Parathyroid adenoma (tissue), 2 donors: ENCODE data around the gene SNX8.

Source experiments
- H2AFZ ChIP-seq: fragments of 300-600 bp; sonication (generic); one replicate; pipeline ENCODE4 v1.7.0; 2017; ENCODE audit warnings: antibody characterized with exemption, mild to moderate bottlenecking
- H3K27ac ChIP-seq: fragments of 300-600 bp; sonication (generic); one replicate; pipeline ENCODE4 v1.7.0; 2017
- H3K27me3 ChIP-seq: fragments of 300-600 bp; sonication (generic); one replicate; pipeline ENCODE4 v1.7.0; 2017; ENCODE audit warnings: low read length; ENCODE audit not compliant: control insufficient read depth, insufficient read depth
- H3K36me3 ChIP-seq: fragments of 300-600 bp; sonication (generic); one replicate; pipeline ENCODE4 v1.7.0; 2017; ENCODE audit warnings: low read length; ENCODE audit not compliant: control insufficient read depth, insufficient read depth
- H3K4me1 ChIP-seq: fragments of 300-600 bp; sonication (generic); one replicate; pipeline ENCODE4 v1.7.0; 2017; ENCODE audit warnings: control low read depth
- H3K4me2 ChIP-seq: fragments of 300-600 bp; sonication (generic); one replicate; pipeline ENCODE4 v1.7.0; 2017; ENCODE audit warnings: low read length
- H3K4me3 ChIP-seq: fragments of 300-600 bp; sonication (generic); one replicate; pipeline ENCODE4 v1.7.0; 2017; ENCODE audit warnings: low read depth, low read length
- H3K79me2 ChIP-seq: fragments of 300-600 bp; sonication (generic); one replicate; pipeline ENCODE4 v1.7.0; 2017; ENCODE audit warnings: control low read depth
- H3K9ac ChIP-seq: fragments of 300-600 bp; sonication (generic); one replicate; pipeline ENCODE4 v1.7.0; 2017; ENCODE audit warnings: mild to moderate bottlenecking
- H3K9me3 ChIP-seq: fragments of 300-600 bp; sonication (generic); one replicate; pipeline ENCODE4 v1.7.0; 2017; ENCODE audit warnings: low read length; ENCODE audit not compliant: control insufficient read depth
- TF ChIP-seq, protein P1 (sequence below): fragments of 300-600 bp; sonication (generic); IDR thresholded peaks from one replicate; pipeline ENCODE4 v1.7.0; 2017; ENCODE audit warnings: antibody characterized with exemption, mild to moderate bottlenecking
- donor health status: primary hyperparathyroidism.

SNX8 gene

DNA sequence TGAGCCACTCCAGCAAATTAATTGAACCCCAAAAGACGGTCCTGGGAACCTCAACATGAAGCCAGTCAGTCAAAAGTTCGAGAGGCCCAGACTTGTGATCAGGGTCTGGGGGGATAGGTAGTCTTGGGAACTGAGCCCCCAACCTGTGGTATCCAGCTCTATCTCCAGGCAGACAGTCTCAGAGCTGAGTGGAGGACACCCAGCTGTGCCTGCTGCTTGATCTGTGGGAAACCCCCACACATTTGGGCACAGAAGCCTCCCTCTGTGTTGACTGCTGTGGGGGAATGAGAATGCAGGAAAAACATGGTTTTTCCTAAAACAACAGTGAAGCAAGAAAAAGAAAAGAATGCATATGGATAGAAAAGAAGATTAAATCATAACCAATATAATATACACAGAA is 16.3 kb upstream of the SNX8 start:
- Histone ChIP-seq H3K4me1 (no peaks in the 10 kb centered on the region), H3K27me3 (no peaks in the 10 kb centered on the region), H3K4me3 (no peak overlapping the region), H2AFZ (no peak overlapping the region), H3K9ac (no peak overlapping the region), H3K4me2 (no peak overlapping the region), H3K79me2 (no peaks in the 10 kb centered on the region), H3K9me3 (no peaks in the 10 kb centered on the region), H3K27ac (no peak overlapping the region), H3K36me3 (no peaks in the 10 kb centered on the region)
- TF ChIP-seq, protein P1, sequence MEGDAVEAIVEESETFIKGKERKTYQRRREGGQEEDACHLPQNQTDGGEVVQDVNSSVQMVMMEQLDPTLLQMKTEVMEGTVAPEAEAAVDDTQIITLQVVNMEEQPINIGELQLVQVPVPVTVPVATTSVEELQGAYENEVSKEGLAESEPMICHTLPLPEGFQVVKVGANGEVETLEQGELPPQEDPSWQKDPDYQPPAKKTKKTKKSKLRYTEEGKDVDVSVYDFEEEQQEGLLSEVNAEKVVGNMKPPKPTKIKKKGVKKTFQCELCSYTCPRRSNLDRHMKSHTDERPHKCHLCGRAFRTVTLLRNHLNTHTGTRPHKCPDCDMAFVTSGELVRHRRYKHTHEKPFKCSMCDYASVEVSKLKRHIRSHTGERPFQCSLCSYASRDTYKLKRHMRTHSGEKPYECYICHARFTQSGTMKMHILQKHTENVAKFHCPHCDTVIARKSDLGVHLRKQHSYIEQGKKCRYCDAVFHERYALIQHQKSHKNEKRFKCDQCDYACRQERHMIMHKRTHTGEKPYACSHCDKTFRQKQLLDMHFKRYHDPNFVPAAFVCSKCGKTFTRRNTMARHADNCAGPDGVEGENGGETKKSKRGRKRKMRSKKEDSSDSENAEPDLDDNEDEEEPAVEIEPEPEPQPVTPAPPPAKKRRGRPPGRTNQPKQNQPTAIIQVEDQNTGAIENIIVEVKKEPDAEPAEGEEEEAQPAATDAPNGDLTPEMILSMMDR = no peak

GRCh38 chr7:2326951-2327350 is 12.7 kb upstream of the SNX8 start:
- Histone ChIP-seq H3K9me3 (no peaks in the 10 kb centered on the region), H3K4me1 (no peaks in the 10 kb centered on the region), H3K27me3 (no peaks in the 10 kb centered on the region), H3K9ac (no peak overlapping the region), H3K79me2 (no peaks in the 10 kb centered on the region), H3K4me2 (no peak overlapping the region), H3K4me3 (no peak overlapping the region), H3K27ac (no peak overlapping the region), H2AFZ (no peak overlapping the region), H3K36me3 (no peaks in the 10 kb centered on the region)
- TF ChIP-seq, protein P1 = no peak

- Histone ChIP-seq H3K79me2 (no peaks in the 10 kb centered on the region), H3K27ac (no peak overlapping the region), H3K27me3 (no peaks in the 10 kb centered on the region), H3K4me2 (no peak overlapping the region), H3K36me3 (no peaks in the 10 kb centered on the region), H3K4me1 (no peaks in the 10 kb centered on the region), H2AFZ (no peak overlapping the region), H3K9ac (no peak overlapping the region), H3K9me3 (no peaks in the 10 kb centered on the region), H3K4me3 (no peak overlapping the region)
- TF ChIP-seq, protein P1 = no peak
Measured at GRCh38 chr7:2325162-2325561, 10.9 kb upstream of the SNX8 start.

- TF ChIP-seq, protein P1 = no peak
- H3K36me3 ChIP-seq = no peaks in the 10 kb centered on the region
Measured at GRCh38 chr7:2321020-2321419, 6.8 kb upstream of the SNX8 start.

DNA sequence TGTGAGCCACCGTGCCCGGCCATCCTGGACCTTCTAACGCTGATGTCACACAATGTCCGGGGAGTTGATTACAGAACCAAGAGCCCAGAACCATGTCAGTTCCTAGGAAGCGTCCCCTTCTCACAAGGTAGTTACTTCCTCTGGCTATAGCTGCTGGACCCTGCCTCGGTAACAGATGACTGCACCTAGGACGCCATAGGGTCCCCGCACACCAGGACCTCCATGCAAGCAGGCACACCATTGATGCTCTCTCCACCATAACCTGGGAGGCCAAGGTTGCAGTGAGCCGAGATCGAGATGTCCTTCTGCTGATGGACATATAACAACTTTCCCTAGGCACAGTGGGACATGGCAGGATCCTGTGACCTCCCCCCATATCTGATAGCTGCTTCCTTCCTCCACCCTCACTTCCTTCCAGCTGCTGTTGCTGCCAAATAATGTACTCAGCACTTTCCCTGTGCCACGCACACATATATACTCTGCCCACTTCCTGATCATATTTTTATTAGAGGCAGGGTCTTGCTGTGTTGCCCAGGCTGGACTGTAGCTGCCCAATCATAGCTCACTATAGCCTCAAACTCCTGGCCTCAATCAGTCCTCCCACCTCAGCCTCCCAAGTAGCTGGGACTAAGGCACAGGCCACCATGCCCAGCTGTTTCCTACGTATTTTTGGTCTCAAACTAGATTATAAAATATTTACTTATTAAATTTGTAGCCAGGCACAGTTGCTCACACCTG is 3.5 kb upstream of the SNX8 start:
- H3K4me3 ChIP-seq = no peak overlapping the region
- no peaks in the 10 kb centered on the region for H3K79me2 ChIP-seq
- H3K36me3 ChIP-seq = no peaks in the 10 kb centered on the region
- H3K4me1 ChIP-seq = no peaks in the 10 kb centered on the region
- no peak overlapping the region for H2AFZ ChIP-seq
- TF ChIP-seq, protein P1 = no peak
- H3K9ac ChIP-seq = no peak overlapping the region
- no peaks in the 10 kb centered on the region for H3K27me3 ChIP-seq
- H3K4me2 ChIP-seq = no peak overlapping the region
- H3K9me3 ChIP-seq = no peaks in the 10 kb centered on the region
- H3K27ac ChIP-seq = no peak overlapping the region

More at GRCh38 chr7:2321020-2321419, 6.8 kb upstream of the SNX8 start:
- Histone ChIP-seq H3K4me2 (no peak overlapping the region), H3K27ac (no peak overlapping the region), H3K9ac (no peak overlapping the region), H2AFZ (no peak overlapping the region), H3K27me3 (no peaks in the 10 kb centered on the region), H3K4me1 (no peaks in the 10 kb centered on the region), H3K4me3 (no peak overlapping the region), H3K79me2 (no peaks in the 10 kb centered on the region), H3K9me3 (no peaks in the 10 kb centered on the region)
